SIG-M5 treated with dmso at 0.1 percent for 504 hours (cell line): ENCODE measurements around the gene PET117.
"Not testable (repeated sequence)": the region's sequence is repeated elsewhere in the genome, so short reads cannot be mapped to it uniquely, and the experiment has no call there.

Source experiments
- DNase-seq: peaks from one replicate; lab custom pipeline; 2025; ENCODE audit not compliant: unreplicated experiment; lab: John Stamatoyannopoulos, UW

The PET117 gene

DNA sequence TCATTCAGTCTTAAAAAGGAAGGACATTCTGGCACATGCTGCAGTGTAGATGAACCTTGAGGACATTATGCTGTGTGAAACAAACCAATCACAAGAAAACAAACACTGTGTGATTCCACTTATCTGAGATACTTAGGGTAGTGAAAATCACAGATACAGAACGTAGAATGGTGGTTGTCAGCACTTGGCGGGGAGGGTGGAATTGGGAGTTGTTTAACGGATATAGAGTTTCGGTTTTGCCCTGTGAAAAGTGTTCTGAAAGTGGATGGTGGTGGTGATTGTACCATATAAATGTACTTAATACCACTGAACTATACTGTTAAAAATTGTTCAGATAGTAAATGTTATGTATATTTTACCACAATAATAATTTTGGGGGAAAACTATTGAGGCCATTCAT is 18.4 kb downstream of the PET117 start:
- DNase-seq: no peak

DNA sequence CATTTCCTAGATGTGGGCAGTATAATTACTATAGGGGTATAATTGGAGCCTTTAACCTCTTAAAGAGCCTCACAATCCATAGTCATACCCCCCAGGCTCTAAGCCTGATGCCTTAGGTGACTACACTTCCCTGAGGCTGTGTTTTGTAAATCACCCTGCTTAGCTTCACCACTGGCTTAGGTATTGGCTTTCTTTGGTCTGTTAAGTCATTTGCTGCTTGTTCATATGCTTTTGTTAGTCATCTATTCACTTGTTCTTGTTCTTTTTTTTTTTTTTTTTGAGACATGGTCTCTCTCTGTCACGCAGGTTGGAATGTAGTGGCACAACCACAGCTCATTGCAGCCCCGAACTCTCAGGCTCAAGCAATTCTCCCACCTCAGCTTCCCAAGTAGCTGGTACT is 26.7 kb downstream of the PET117 start:
- no peak for DNase-seq

DNA sequence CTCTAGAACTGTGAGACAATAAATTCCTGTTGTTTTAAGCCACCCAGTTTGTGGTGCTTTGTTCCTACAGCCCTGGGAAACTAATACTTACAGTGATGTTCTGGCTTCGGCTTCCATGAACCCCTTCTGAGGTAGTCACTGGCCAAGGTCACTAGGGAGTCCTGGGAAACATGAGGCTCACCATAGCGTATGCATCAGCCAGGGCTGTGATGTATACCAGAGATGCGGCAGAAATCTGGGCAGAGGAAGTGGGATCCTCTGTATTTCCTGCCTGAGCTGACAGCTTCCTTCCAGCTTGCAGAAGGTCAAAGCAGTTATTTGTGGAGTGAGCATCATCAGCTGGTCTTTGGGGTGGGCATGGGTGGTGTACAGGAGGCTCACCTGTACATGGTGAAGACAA is 27.9 kb downstream of the PET117 start:
- no peak for DNase-seq

DNA sequence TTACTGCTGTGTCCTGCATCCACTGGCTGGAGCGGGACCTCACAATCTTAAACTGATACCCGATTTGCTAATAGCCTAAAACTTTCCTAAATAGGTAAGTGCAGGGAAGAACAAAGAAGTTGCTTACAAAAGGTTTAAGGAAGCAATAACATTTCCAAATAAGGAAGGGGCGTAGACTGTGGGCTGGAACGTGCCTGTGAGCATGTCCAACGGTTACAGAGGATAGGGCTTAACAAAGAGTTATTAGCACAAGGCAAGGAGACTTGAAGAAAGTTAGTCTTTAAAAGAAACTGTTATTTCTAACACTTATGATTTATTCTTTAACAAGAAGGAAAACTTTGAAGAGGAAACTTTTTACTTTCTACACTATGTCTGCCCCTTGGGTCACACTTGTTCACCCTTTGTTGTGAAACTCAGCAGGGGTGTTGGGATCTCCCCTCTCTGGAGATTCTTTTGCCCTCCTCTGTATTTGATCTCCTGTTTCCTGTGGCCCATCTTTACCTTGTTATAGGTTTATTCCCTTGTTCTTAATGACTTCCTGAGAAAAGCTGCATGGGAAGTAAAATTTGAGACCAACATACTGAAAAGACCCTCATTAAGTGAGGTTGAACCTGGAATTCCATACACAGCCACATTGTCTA is 28.7 kb downstream of the PET117 start:
- no peak for DNase-seq

DNA sequence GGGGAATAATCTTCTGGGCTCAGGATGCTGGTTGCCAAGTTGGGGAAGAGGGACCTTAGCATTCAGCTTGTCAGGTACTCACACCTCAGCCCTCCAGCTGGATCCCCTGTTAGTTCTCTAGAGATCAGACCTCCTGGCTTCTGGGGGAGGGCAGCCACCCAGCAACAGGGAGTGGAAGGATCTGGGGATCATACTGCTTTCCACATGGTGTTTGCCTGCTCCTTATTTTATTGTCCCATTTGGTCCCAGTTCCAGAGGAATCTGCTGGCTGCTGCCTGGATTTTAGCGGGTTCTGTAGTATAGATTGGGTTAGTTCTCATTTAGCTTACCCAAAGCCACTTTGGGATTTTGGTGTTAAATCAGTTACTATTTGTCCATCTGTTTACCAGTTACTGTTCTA is 29.3 kb downstream of the PET117 start:
- DNase-seq: no peak

DNA sequence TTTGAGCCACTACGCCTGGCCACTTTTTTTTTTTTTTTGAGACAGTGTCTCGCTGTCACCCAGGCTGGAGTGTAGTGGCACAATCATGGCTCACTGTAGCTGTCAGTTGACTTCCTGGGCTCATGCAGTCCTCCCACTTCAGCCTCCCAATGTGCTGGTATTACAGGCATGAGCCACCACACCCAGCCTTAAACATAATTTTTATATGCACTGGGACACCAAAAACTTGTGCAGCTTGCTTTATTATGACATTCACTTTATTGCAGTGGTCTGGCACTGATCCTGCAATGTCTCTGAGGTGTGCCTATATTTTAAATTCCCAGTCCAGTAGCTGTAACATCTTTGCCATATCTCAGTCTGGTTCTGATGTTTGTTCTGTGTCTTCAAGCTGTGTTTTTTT is 34.7 kb downstream of the PET117 start:
- no peak for DNase-seq

DNA sequence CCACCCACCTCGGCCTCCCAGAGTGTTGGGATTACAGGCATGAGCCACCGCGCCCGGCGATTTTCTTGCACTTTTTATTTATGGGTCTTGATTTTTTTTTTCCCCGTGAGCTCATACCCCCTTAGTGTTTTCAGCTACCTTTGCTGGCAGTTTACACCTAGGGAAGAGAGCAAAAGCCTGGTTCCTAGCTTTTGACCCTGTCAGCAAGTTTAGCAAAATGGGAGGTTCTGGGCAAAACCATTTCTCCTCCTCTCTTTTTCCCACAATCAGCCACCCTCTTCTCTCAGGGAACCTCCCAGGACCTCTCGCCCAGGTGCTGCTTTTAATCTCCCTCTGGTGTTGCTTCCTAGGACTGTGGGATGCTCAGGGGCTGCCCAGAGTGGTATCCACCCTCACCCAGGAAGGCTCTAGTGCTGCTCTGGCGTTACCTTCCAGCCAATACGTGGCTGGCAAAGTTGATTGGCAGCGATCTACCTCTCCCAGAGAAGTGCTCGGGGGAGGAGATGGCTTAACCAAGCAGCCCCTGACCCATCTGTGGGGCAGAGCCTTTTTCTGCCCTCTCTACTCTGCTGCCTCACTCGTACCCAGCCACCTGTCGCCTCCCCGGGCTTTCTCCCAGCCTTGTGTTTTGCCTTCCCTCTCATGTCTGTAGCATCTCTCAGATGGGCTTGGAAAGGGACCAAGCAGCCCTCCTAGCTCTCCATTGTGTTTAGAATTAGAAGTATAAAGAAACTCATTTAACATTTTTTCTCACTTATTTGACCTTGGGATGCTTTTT is 37.4 kb downstream of the PET117 start:
- no peak for DNase-seq

DNA sequence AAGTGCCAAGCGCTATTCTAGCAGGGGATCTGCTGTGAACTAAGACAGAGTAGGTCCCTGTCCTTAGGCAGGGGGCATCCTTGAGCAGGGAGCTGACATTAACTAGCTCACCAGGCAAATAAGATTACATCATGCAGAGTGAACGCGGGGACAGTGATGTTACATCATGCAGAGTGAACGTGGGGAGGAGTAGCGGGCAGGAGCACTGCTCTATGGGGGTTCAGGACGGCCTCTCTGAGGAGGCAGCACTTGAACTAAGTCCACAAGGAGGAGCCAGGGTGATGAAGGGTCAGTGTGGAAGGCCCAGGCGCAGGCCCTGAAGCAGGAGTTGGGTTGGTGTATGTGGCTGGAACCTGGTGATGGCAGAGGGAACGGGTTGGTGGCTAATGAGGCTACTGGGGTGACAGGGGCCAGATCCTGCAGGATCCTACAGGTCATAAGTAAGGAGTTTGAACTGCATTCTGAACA is 38.7 kb downstream of the PET117 start:
- DNase-seq: no peak

DNA sequence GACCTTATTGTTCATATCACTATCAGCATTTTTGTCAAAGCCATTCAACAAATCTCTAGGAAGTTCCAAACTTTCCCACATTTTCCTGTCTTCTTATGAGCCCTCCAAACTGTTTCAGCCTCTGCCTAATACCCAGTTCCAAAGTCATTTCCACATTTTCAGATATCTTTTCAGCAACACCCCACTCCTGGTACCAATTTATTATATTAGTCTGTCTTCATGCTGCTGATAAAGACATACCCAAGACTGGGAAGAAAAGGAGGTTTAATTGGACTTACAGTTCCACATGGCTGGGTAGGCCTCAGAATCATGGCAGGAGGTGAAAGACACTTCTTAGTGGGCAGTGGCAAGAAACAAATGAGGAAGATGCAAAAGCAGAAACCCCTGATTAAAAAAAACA is 42.7 kb downstream of the PET117 start:
- DNase-seq: not testable (repeated sequence)

DNA sequence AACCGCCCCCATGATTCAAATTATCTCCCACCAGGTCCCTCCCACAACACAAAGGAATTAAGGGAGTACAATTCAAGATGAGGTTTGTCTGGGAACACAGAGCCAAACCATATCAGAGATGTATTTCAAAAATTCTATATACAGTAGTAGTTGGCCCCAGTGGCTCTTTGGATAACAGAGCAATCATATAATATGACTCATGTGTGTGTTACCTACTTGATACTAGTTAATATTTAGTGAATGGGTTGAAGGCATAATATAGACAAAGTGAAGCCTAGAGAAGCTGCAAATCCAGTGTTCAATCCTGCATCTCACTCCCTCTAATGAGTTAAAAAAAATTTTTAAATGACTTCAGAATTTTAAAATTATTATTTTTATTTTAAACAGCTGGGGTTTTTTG is 43.2 kb downstream of the PET117 start:
- DNase-seq: no peak

DNA sequence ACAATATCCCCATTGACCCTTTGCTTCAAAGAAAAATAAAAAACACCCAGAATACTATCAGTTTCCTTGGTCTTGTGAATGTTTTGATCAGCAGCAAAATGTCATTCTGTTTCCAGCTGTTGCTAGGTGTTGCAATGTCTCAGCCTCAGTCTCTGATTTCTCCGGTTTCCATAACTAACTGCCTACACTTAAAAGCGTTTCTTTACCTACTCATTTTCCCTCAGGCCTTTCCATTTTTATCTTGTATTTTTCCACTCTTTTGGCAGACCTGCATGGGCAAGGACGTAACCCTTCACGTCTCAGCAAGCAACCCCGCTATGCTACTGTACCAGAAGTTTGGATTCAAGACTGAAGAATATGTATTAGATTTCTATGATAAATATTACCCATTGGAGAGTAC is 49.4 kb downstream of the PET117 start:
- no peak for DNase-seq

DNA sequence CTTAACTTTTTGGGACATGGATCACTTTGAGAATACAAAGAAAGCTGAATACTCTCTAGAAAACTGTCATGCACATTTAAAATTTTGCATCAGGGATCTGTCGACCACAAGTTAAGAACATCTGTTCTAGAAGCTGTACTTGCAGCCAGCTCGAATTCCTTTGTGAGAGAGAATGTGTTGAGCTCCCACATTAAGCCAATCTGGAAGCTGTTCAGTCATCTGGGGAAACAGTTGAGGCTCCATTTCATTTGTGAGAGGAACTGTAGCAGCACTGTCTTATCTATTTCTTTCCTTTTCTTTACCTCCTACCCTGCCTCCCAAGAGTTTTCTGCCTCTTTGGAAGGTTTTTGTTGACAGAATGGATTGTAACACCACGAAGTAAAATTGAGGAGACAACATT is 50.8 kb downstream of the PET117 start:
- no peak for DNase-seq

DNA sequence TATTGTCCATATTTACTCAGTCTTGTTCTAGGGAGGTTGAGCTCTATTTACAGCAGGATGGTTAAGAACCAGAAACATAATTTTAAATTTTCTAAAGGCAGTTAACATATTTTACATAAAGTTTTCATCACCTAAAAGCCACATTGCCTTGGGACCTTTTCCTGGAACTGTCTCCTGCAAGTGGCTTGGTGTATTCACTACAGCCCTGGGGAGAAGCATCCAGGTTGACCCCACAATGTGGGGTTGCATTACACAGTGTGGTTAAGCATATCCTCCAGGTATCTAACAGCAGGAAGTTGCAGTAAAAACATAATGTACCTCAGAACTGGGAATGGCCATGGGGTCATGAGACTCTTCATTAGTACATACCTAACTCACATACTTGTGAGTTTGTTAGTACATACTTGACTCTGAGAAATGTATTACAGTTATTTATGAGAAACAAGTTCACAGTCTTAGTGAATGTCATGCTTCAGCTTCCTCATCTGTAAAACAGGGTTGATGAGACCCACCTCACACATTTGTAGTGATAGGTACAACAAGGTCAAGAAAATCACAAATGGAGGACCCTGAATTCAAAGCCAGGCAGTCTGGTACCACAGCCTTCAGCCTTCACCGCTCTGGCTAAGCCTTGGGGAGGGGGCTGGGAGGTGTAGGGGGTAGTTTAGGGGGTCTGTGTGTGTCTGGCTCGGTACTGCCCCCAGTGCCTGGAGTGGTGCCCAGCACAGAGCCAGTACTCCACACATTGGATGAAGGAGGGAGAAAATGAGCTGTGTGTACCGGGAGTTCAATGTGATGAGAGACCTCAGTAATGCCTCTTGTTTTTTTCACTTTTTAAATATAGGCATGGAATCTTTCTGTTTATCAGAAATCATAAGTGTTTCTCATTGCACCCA is 52.9 kb downstream of the PET117 start:
- DNase-seq: no peak

DNA sequence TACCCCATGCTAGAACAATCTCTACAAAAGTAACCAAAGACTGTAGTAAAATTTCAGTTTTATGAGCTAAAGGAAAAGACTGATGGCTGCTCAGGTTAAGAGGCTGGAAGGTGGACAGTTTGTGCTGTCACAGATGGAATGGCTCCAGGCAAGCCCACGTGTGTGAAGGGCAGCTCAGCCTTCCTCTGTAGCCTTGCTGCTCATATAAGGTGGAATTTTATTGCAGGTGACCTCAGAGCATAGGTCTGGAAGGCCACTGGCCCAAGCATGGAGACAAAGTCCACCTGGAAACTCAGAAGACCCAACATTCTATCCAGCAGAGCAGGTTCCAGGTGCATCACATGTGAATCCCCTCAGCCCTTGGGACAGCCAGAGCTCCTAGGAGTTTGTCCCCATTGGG is 53.6 kb downstream of the PET117 start:
- DNase-seq: no peak
